ENCODE results near the gene MTMR12.

MTMR12 gene

DNA sequence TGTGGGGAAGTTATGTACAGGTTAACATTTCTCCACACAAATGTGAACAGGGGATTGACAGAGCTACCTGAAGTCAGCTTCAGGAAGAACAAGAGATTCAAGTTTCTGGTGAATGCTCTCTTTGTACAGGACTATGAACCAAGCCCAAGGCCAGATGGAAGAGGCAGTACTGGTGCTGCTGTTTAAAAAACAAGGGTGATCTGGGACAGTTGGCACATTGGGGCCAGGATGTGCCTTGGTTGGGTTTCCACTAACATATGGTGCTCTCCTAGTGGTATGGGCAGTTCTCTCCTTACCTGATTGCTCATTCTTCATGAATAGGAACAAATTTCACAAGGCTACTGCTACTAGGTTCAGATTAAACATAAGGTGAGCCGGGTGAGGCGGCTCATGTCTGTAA, 40.0 kb downstream of the MTMR12 start:
- no peak for DNase-seq

DNA sequence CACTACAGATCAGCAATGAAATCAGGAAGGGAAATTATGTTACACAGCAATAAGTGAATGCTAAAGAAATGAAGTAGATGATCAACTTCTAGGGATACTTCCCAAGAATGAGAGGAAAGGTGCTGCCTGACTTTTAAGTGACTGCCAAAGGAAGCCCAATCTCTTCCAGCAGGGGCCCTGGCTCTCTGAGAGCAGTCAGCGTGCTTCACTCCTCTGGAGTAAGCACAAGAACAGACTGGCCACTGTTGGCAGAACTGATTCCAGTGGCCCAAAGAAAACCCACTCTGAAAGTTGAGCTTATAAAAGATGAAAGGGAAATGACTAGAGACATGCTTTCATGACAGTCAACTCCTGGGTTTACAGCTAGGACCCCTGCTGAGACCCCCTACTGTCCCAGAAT, 41.8 kb downstream of the MTMR12 start:
- DNase-seq: no peak

DNA sequence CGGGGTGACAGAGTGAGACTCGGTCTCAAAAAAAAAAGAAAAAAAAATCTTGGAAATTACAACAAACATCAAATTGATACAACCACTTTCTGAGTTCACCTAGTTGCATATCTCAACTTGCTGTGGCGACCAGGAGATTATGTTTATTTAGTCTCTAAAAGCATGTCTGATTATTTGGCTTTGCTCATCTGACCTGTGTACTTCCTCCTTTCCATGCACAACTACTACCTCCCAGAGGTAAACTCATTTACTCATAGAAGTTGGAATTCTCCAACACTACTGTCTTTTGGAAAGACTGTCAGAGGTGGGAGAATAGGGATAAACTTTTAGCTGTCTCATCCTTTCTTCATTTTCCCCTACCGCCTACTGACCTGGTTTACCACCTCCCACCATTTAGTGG, 42.6 kb downstream of the MTMR12 start:
- no peak for DNase-seq

DNA sequence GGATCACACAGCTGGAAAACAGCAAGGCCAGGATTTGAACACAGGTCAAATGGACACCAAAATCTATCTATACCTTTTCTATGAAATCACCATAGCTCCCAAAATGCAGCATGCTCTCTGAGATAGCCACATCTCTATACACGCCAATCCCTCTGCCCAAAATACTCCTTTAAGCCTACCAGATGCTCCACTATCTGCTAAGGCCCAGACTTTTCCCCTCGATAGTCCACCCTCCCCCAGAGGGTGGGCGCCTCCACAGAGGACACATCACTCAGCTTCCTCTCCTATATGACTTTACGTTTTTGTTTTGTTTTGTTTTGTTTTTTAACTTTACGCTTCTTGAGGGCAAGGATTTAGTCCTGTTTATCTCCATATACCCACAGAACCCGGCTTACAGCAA, 46.8 kb downstream of the MTMR12 start:
- DNase-seq: no peak

GRCh38 chr5:32264957-32265572, 47.7 kb downstream of the MTMR12 start:
- DNase-seq: no peak

DNA sequence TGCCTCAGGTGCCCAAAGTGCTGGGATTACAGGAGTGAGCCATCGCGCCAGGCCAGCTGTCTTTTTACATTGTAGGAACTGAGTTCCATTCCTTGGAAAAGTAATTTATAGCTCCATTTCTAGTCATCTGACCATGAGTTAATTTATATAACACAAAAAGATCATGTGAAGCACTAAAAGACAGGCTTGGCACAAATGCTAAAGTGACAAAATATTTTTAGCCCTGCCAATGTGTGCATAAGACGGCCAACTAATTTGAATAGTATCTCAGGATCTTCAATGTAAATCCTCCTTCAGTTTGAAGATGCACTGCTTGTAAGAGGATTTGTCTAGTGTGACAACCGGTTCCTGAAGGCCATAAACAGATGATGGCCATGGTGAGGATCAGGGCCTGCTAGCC, 49.1 kb downstream of the MTMR12 start:
- DNase-seq: no peak

GRCh38 chr5:32261198-32261597, 51.5 kb downstream of the MTMR12 start:
- peak; percentile 41 for DNase-seq

DNA sequence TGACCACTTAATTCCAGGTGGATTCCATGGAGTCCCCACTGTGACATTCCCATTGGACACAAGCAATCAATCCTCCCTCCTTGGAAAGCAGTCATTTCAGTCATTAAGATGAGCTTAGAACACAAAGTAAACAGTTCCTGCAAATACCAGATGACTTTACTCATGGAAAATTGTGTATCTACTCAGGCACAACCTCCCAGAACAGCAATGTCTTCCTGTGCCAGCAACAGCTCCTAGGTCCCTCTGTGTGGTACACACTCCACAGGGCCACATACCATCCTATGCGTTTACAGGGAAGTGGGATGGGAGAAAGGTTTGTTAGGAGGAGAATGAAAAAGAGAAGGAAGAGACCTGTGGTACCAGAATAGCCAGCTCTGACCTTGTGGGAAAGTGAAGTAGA, 53.7 kb downstream of the MTMR12 start:
- DNase-seq: no peak

DNA sequence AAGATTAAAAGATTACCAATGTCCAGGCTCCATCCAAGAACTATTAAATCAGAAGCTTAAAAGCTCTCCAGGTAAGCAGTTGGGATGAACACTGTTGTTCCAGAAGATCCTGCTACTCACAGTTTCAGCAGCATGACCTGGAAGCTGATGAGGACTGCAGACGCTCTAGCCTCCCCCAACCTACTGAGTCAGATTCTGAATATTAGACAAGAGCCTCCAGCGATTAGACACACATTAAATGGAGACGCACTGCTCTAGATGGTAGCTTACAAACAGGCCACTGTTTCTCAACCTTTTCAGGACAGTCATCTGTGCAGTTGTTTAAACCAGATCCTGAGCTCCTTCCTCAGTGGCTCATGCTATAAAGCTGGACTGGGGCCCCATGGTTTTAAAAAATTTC, 54.3 kb downstream of the MTMR12 start:
- no peak for DNase-seq

DNA sequence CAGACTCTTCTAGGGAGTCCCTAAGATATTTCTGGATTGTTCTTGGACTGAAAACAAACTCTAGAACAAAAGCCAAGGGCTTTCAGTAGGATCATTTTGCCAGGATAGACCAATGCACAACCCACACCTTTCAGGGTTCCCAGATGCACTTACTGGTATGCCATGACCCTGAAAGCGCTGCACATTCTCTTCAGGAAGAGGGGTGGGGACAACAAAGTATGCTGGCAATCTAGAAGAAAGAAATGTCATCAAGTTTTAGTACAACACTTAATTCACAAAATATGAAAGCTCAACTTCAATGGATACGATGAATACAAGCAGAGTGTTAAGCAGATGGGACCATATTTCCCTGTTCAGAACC, 57.2 kb downstream of the MTMR12 start:
- DNase-seq: no peak

GRCh38 chr5:32254881-32255539, 57.7 kb downstream of the MTMR12 start:
- no peak for DNase-seq

- DNase-seq: no peak
Measured at GRCh38 chr5:32251871-32252458, 60.8 kb downstream of the MTMR12 start.

DNA sequence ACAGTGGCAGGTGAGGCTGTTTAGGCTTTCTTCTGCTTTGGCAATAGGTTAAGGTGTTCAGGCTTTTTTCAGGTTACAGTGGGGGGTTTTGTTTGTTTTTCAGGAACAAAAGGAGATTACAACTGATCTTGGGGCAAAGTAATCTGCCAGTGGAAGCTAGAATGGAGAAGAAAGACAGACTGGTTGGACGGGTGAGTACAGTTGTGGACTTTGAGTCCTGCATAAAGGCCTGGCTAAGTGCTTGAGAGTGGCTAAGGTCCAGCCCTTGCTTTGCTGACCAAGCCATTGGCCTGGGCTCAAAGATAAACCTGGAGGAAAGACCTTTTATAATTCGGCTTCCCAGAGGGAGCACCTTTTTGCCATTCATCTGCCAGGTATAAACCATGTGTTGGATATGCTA, 63.1 kb downstream of the MTMR12 start:
- DNase-seq: no peak

DNA sequence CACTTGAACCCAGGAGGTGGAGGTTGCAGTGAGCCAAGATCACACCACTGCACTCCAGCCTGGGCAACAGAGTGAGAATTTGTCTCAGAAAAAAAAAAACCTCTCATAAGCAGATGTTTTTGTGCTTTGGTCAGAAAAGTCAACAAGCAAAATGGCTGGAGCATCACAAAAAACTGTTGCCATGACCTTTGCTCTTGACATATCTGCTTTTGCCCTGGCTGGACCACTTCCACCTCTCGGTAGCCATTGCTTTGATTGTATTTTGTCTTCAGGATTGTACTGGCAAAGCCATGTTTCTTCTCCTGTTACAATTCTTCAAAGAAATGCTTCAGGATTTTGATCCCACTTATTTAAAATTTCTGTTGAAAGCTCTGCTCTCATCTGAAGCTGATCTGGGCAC, 67.0 kb downstream of the MTMR12 start:
- no peak for DNase-seq

GRCh38 chr5:32244017-32244416, 68.7 kb downstream of the MTMR12 start:
- DNase-seq: no peak

- DNase-seq: no peak
Measured at GRCh38 chr5:32241034-32241783, 71.5 kb downstream of the MTMR12 start.

GRCh38 chr5:32239385-32239784, 73.4 kb downstream of the MTMR12 start:
- no peak for DNase-seq

- no peak for DNase-seq
Measured at GRCh38 chr5:32233696-32234447, 78.9 kb downstream of the MTMR12 start.

DNA sequence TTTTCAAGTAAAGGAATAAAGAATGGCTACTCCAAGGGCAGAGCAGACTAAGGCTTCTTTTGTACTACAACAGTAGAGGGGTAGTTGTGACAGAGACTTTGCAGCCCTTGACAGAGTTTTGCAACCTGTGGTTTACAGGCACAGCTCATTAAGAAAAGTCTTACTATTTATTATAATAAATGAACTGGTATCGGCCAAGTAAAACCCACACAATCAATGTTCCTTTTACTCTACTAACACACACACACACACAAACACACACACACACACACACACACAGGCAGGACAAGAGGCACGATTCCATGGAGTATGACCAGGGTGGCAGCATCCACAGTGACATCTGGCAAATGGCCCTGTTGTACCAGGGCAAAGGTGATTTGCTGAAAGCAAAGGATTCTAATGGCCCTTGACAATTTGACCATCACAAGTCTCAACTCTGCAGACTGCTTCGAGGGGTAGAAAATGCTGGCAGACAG, 79.5 kb downstream of the MTMR12 start:
- DNase-seq: no peak

DNA sequence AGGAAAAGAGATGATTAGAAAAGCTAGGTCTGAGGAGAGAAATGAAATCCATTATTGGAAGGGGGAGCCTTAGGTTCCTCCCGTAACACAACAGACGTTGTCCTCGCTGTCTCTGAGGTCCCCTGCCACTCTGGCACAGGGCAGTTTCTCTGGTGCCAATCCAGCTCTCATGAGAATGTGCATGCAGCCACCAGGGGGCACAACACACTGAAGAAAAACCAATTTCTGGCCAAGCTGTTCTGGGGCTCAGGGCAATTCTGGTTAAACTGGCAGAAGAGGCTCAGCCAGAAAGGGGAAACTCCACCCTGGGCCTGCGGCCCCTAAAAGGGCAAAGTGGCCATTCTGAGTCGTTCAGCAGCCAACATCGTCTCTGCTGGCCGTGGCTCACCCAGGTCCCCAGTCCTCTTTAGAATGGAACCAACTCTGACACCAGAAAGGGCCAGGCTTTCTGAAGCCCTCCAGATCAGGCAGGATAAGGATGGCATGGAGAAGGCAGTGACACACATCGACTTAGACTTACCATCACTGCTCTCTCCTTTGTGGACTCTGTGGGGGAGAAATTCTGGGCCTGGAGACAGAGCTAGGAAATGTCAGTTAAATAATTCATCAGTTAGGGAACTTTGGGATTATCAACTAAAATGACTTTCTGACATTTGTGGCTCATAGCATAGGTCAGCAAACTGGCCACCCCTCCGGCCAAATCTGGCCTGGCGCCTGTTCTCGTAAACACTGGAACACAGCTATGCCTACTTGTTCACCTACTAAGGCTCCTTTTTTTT, 80.1 kb downstream of the MTMR12 start:
- DNase-seq: peak; percentile 82

- no peak for DNase-seq
Measured at GRCh38 chr5:32231929-32232328, 80.8 kb downstream of the MTMR12 start.

GRCh38 chr5:32231241-32231640, 81.5 kb downstream of the MTMR12 start:
- no peak for DNase-seq
